Brain microvascular endothelial cell (primary cell): ENCODE measurements around the gene DCHS1.
A peak's percentile ranks its signal among the peaks of the same experiment; 100 is the strongest.
"Not testable (repeated sequence)": the region's sequence is repeated elsewhere in the genome, so short reads cannot be mapped to it uniquely, and the experiment has no call there.

Experiments
- DNase-seq: peaks from one replicate; pipeline ENCODE4 v3.0.0-alpha.2; 2020
- H3K27ac ChIP-seq: fragments of 250-450 bp; sonication (Bioruptor Pico); 2 replicates; pipeline ENCODE4 v1.5.1; 2020; ENCODE audit warnings: mild to moderate bottlenecking, moderate library complexity
- H3K27me3 ChIP-seq: fragments of 250-450 bp; sonication (Bioruptor Pico); replicated peaks from 2 replicates; pipeline ENCODE4 v1.5.1; 2020; ENCODE audit warnings: mild to moderate bottlenecking
- H3K36me3 ChIP-seq: fragments of 250-450 bp; sonication (Bioruptor Pico); replicated peaks from 2 replicates; pipeline ENCODE4 v1.5.1; 2020; ENCODE audit warnings: mild to moderate bottlenecking
- H3K4me3 ChIP-seq: 2 replicates; pipeline ENCODE4 v1.5.1; 2011; ENCODE audit warnings: low read depth, mild to moderate bottlenecking, control low read depth, low read length, moderate library complexity
- CTCF ChIP-seq: IDR thresholded peaks from 2 replicates; pipeline ENCODE4 v1.5.1; 2011; ENCODE audit warnings: low read depth, mild to moderate bottlenecking, moderate library complexity, low read length, control low read depth, inconsistent platforms; ENCODE audit errors: missing control alignments
- in situ Hi-C: cut with HindIII; loops from 2 replicates; pipeline ENCODE4 v1.10.0; 2017; ENCODE audit warnings: low sequenced_read_pairs, low pct_ligation_motif_present

The DCHS1 gene

GRCh38 chr11:6692128-6692527 lies 36.5 kb upstream of the DCHS1 start:
- no peak for DNase-seq
- TF ChIP-seq CTCF: no peak
- Histone ChIP-seq H3K27me3 (no peaks in the 10 kb centered on the region), H3K4me3 (no peak overlapping the region), H3K27ac (no peak overlapping the region), H3K36me3 (no peaks in the 10 kb centered on the region)
- in situ Hi-C loops: no loop called here

- H3K36me3 ChIP-seq, H3K4me3 ChIP-seq, H3K27ac ChIP-seq, DNase-seq, in situ Hi-C loops, H3K27me3 ChIP-seq: not testable (repeated sequence)
Observed at GRCh38 chr11:6690431-6691132, 35.0 kb upstream of the DCHS1 start.

- TF ChIP-seq CTCF: no peak
- DNase-seq: no peak
- H3K27me3 ChIP-seq: no peaks in the 10 kb centered on the region
- H3K4me3 ChIP-seq: no peak overlapping the region
- H3K36me3 ChIP-seq: no peaks in the 10 kb centered on the region
- in situ Hi-C loops: no loop called here
- no peak overlapping the region for H3K27ac ChIP-seq
Observed at GRCh38 chr11:6687876-6688275, 32.3 kb upstream of the DCHS1 start.

GRCh38 chr11:6686006-6686405 lies 30.4 kb upstream of the DCHS1 start:
- TF ChIP-seq CTCF: no peak
- no peak for DNase-seq
- no peak overlapping the region for H3K4me3 ChIP-seq
- in situ Hi-C loops: no loop called here
- H3K36me3 ChIP-seq: peaks cover 8% of the 10 kb centered on the region
- no peaks in the 10 kb centered on the region for H3K27me3 ChIP-seq
- no peak overlapping the region for H3K27ac ChIP-seq

- H3K27ac ChIP-seq, in situ Hi-C loops, H3K4me3 ChIP-seq, H3K27me3 ChIP-seq, DNase-seq: not testable (repeated sequence)
- peaks cover 20% of the 10 kb centered on the region for H3K36me3 ChIP-seq
Observed at GRCh38 chr11:6684068-6684467, 28.5 kb upstream of the DCHS1 start.

GRCh38 chr11:6682936-6683861 lies 27.6 kb upstream of the DCHS1 start, which contains the start of gene MRPL17:
Gene MRPL17 (minus strand): TSS chr11:6683340. CDS start chr11:6683296, 44 bp downstream.
- in situ Hi-C loops: no loop called here
- TF ChIP-seq CTCF: peak; percentile 92

More at GRCh38 chr11:6682936-6683861, 27.6 kb upstream of the DCHS1 start, which contains the start of gene MRPL17:
- peak within 1 kb of the TSS; percentile 74 for H3K27ac ChIP-seq
- peaks cover 20% of the 10 kb centered on the region for H3K36me3 ChIP-seq
- H3K4me3 ChIP-seq: peak within 1 kb of the TSS; percentile 99
- no peaks in the 10 kb centered on the region for H3K27me3 ChIP-seq
- peak; percentile 99 for DNase-seq
